NOMO-1 (cell line): Measurements from ENCODE around the gene LRRC74A.

Experiments used
- DNase-seq, 2 experiments: peaks; one replicate each; lab custom pipeline; 2025; ENCODE audit not compliant: unreplicated experiment in 2 of 2; lab: John Stamatoyannopoulos, UW

Gene LRRC74A

GRCh38 chr14:76808990-76809389 lies 17.2 kb upstream of the LRRC74A start:
- DNase-seq: no peak

DNA sequence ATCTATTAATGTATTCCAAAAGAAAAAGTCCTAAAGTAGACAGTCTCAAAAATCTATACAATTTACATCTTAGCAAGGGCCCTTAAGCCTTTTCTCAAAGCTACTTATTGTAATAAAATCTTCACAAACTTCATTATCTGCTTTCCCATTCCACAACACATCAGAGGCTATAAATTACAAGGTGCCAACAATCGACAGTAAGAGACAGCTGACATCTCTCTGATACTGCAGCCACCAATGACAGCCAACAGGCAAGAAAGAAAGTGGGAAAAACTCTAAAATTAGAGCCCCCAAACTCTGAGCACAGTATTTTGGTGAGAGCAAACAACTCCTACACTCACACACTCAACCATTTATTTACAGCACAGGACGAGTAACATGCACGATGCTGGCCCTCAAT lies 15.7 kb upstream of the LRRC74A start:
- no peak for DNase-seq

DNA sequence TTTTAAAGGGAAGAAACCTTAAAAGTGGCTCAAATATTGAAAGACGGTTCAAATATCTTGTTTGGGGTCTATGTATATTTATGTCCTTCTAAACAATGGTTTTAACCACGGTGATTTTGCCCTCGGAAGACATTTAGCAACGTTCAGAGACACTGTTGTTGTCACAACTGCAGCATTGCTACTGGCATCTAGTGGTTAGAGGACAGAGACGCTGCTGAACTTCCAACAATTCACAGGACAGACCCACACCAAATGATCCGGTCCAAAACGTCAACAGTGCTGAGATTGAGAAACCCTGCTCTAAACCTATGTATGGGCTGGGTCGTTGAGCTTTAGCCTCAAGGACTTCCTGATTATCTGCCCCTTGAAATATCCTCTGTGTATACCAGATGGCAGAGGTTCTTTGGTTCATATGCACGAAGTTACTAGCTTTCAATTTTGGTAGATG lies 15.2 kb upstream of the LRRC74A start:
- peak; percentile 34 to 54 for DNase-seq

- DNase-seq: no peak
Observed at GRCh38 chr14:76811561-76811960, 14.6 kb upstream of the LRRC74A start.

DNA sequence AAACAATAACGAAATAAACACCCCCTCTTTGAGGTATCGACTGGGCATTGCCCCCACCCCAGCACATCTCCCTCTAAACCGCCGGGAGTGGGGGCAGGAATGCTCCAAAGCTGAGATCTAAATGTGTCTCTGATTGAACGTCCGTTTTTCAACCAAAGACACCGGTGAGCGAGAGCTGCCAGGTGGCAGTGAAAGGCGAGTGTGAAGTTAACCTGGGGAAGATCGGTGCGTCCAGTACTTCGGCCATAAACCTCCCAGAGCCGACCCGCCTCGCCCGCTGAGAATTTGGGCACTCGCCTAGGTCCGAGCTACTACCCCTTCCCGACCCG lies 14.2 kb upstream of the LRRC74A start:
- peak in 1 of 2 experiments; percentile 22 for DNase-seq

DNA sequence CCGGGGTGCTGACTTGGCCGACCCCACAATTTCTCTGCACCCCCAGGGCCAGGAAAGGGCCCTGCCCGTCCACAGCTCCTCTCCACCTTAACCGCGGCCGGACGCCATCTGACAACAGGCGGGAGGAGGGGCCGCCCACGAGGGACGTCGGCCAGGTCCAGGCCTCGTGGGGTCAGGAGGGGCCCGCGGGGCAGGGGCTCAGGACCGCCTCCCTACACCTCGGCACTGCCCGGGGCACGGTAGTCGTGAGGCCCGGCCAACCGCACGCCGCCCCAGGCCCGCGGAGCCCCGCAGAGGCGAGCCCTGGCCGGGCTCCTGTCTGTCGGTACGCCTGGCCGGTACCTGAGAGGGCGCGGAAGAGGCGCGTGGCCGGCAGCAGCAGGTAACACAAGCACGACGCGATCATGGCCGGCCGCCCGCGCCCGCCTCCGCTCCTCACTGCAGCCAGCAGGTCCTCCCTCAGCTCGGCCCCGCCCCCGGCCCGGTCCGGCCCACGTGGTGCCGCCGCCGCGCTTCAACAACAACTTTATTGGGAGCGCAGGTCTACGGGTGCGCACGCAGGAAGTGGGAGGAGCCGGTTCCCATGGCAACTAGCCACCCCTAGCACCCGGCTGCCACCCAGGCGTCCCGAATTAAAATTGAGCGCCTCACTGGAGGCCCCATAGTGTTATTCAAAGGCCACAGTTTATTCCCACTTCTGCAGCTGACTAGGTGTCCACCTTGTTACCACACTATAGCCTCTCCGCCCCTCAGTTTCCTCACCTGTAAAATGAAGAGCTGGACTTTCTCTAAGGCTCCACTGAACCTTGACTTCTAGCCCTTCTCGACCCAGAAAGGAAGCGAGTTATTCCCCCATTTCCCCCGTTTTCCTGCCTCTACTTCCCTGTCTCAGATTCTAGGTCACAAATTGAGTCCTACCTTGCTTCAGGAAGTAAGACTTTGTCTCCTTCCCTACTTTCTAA lies 13.5 kb upstream of the LRRC74A start, which contains the start of gene ANGEL1:
TSS of gene ANGEL1 (minus strand) at position 461 of the 962 bp plus-strand sequence. CDS start at position 406, 55 bp downstream.
- DNase-seq: peak; percentile 68 to 88

- DNase-seq: no peak
Observed at GRCh38 chr14:76814726-76815645, 11.2 kb upstream of the LRRC74A start.

DNA sequence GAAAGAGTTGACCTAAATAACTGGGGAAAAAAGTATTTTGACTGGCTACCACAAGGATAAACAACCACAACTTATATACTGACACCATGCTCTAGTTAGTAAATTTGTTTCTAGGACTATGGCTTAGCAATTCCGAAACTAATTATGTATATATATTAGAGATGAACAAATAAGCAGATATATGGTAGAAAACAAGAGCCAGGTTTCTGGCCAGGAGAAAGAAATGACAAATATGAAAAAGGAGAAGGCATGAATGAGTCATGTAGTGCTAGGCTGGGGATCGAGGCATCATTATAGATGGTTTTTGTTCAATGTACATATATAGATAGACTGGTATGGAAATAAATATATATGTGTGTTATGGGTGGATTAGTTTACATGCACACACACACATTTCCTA lies 5.5 kb upstream of the LRRC74A start:
- DNase-seq: peak in 1 of 2 experiments; percentile 10

GRCh38 chr14:76827696-76828296 lies 1.6 kb downstream of the LRRC74A start:
- DNase-seq: no peak

- no peak for DNase-seq
Observed at GRCh38 chr14:76828339-76829012, 2.3 kb downstream of the LRRC74A start.

GRCh38 chr14:76829013-76829365 lies 2.8 kb downstream of the LRRC74A start:
- DNase-seq: no peak

DNA sequence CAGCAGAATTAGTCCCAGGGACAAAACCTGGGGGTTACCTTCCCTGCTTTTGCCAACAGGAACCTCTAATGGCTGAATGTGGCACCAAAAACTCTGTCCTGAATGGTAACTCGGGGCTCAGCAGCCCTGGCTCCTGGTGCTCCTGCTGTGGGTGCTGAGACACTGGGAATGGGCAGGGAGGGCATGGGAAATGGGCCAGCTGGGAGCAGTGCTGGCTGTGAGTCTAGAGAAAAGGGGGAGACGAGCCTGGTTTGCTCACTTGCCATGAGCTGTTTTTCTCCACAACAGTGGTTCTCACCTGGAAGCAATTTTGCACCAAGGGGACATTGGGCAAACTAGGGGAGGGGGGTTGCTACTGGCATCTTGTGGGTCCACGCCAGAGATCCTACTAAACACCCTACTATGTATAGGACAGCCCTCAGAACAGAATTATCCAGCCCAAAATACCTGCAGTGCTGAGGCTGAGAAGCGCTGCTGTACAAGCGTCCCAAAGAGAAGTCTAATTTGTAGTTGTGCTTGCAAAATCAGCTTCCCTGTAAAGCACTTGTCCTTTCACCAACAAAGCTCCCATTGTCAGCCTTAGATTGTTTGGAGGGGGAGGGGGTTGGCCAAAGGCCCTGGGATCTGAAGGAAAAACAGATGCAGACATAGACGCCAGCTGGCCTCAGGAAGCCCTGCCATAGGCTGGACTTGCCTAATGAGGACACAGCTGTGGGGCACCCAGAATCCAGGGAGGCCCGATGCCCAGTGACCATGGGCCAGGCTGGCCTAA lies 3.6 kb downstream of the LRRC74A start:
- no peak for DNase-seq

DNA sequence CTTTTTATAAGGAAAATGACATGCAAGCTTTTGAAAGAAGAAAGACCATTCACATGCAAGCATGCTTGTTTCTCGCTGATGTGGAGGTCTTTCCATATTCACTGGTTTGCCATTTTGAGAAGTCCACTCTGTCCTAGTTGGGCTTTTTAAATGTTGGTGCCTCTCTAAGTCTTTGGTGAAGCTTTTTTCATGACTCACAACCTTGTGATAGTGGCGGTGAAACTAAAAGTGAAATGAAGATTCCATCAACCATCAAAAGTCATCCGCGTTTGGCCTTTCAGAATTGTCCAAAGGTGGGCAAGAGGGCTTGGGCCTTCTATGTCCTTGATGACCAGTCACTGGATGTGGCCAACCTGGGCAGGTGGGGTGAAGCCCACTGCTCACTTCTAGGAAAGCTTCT lies 4.3 kb downstream of the LRRC74A start:
- no peak for DNase-seq

DNA sequence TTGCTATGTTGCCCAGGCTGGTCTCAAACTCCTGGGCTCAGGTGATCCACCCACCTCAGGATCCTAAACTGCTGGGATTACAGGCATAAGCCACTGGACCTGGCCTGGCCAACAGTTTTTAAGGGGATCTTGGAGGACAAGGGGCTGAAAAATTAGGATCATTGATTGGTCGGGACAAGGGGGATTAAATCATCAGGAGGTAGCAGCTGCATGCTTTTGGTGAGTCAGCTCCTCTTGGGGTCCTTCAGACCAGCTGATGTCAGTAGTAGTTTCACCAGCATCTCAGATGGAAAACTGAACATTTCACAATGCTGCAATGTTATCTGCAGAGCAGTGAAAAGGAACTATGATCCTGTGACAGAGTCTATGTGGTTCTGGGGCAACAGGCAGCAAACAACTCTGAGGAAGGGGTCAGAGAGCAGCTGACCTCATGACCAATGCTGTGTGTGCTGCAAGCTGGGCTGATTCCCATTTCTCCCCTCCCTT lies 6.3 kb downstream of the LRRC74A start:
- DNase-seq: no peak

DNA sequence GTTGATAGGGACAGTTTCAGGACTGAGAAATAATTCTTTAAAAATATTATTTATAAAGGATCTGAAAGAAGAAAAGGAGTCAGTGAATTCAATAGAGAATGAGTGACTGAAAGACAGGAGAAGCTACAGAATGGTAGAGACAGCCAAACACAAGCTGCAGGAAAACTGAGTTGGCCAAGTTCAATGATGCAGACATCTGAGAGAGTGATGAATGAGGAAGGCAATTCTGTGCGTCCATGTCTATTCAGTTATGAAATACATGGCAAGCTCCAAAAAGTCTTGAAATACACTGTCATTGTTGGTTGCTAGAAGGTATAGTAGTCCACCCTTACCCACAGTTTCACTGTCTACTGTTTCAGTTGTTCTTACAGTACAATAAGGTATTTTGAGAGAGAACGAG lies 6.8 kb downstream of the LRRC74A start:
- no peak for DNase-seq

DNA sequence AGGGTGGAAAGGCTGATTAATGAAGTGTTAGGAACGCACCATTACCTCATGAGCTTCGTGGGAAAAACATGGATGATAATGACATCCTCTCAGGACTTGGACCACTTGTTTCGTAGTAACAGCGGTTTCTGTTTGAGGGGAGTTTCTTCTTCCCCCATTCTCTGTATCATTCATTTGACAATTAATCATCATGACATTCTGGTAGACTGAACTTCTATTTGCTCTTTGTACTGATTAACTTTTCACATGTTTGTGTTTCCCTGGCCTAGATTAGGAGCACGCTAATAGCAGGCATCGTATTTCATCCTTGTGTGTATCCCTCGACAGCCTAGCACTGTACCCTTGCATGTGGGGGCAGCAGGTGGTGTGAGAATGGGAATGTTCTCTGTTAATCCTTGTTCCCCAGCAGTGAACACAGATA lies 8.0 kb downstream of the LRRC74A start:
- no peak for DNase-seq

DNA sequence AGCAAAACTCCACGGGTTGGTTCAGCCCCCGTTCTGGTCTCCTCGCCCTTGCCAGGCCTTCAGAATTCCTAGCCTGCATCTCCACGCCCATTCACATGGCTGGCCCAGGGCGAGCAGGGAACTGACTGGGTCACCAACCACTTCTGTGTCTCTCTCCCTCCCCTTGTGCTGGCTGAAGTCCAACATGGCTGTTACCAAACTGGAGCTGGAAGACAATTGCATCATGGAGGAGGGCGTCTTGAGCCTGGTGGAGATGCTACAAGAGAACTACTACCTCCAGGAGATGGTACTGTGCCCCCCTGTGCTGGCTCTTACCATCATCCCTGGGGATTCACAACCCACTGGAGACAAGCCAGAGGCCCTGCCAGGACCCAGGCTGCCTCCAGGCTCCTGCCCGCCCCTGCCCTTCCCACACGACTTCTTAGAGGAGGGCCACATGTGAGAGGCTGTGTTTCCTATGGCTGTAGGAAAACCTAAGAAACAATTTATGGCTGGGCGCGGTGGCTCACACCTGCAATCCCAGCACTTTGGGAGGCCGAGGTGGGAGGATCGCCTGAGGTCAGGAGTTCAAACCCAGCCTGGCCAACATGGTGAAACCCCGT lies 9.9 kb downstream of the LRRC74A start:
- no peak for DNase-seq

- no peak for DNase-seq
Observed at GRCh38 chr14:76837524-76837923, 11.3 kb downstream of the LRRC74A start.

DNA sequence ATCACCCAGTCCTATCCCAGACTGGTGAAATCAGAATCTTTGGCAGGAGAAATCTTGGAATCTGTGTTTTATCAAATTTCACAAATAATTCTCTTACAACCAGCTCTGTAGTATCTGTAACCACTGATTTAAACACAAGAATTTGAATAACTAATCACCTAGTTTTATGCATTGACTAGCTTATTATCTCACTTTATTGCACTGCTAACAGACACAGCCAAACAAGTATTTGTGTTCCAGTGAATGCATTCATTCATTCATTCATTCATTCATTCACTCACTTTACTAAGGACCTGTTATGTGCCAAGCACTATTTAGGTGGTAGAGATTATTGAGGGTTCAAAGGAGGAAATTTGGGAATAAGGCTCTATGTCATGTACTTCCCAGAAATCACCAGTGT lies 16.2 kb downstream of the LRRC74A start:
- no peak for DNase-seq
